ENCODE results near the gene SORCS3.

DNA sequence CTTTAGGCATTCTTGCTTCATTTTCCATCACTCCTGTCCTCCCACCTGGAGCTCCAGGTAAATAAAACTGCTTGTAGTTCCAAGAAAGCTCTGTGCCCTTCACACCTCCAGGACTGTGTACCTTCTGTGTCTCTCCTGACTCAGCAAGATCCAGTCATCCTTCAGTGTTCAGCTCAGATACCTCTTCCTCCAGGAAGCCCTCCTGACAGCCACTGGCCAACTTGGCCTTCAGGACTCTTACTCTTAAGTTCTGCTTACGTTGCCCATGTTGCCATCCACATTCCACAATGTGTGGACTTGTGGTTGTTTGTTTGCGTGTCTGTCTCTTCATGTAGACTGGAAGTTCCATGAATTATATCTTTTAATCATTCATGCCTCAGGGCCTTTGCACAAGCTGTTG is 48.0 kb downstream of the SORCS3 start:
- TF ChIP-seq CTCF (conservative IDR thresholded peaks at IDR 0.05) (no peak), ZFX (IDR thresholded peaks at IDR 0.05) (no peak)

Measured in C4-2B (cell line).